ENCODE results near the gene CSF1R.

- TF ChIP-seq, protein P1, sequence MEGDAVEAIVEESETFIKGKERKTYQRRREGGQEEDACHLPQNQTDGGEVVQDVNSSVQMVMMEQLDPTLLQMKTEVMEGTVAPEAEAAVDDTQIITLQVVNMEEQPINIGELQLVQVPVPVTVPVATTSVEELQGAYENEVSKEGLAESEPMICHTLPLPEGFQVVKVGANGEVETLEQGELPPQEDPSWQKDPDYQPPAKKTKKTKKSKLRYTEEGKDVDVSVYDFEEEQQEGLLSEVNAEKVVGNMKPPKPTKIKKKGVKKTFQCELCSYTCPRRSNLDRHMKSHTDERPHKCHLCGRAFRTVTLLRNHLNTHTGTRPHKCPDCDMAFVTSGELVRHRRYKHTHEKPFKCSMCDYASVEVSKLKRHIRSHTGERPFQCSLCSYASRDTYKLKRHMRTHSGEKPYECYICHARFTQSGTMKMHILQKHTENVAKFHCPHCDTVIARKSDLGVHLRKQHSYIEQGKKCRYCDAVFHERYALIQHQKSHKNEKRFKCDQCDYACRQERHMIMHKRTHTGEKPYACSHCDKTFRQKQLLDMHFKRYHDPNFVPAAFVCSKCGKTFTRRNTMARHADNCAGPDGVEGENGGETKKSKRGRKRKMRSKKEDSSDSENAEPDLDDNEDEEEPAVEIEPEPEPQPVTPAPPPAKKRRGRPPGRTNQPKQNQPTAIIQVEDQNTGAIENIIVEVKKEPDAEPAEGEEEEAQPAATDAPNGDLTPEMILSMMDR (IDR thresholded peaks at IDR 0.05 in 4 of 5, conservative IDR thresholded peaks at IDR 0.05 in 1 of 5) = no peak
- no peak for TF ChIP-seq POLR2A (IDR thresholded peaks at IDR 0.05)
Measured at GRCh38 chr5:150134198-150134588, 47.8 kb upstream of the CSF1R start.
